HG03097 (cell line): ENCODE results near the gene CDC42BPA.

Experiments
- ATAC-seq: cut with Tn5 transposase; IDR thresholded peaks from one replicate; pipeline ENCODE4 v1.9.1; 2021; ENCODE audit not compliant: unreplicated experiment, low FRiP score

The CDC42BPA gene

DNA sequence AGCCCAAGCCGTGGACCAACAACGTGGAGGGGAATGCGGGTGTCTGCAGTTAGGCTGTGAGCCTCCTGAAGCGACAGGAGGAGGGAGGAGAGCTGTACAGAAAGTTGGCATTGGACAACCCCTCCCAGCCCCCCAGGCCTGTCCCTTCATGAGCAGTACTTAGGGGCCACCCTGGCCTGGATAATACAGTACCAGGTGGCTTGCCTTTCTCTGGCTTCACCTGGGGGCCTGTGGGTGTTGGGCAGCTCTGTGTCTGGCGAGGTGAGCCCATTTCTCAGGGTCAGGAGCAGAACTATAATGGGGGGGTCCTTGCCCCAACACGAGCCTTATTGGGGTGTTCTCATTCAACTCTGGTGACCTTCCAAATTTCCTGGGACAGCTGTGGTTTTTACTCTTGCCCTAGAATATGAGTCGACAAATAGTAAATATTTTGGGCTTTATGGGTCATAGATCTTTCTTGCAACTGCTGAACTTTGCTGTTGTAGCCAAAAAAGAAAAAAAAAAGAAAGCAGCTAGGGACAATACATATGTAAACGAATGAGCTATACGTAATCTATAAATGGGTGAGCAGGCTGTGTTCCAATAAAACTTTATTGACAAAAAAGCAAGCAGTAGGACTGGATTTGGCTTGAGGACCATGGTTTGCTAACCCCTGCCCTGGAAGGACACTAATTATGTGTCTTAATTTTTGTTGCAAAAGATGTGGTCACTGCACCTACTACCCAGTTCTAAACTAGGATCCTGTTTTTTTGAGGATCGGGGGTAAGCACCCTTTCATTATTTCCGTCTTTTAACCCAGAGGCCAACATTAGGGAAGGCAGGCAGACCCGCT is 366.8 kb downstream of the CDC42BPA start:
- no peak for ATAC-seq

DNA sequence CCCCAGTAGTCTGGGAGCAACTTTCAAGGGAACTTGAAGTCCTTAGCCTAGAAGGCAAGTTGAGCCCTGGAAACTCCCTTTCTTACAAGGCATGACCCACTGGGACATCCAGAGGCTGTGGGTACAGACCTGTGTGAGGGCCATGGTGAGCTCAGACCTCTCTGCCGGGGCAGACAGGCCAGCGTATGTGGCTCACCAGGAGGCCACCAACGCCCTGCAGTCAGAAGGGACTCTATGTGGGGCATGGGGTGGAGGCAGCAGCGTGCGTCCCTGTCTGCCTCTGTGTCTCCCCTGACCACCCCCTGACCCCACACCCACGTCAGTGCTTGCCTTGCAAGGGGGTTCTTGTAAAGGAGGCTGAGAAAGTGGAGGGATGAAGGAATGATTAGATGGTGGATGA is 367.4 kb downstream of the CDC42BPA start:
- no peak for ATAC-seq

- ATAC-seq: no peak
Measured at GRCh38 chr1:226950316-226950715, 368.0 kb downstream of the CDC42BPA start.

DNA sequence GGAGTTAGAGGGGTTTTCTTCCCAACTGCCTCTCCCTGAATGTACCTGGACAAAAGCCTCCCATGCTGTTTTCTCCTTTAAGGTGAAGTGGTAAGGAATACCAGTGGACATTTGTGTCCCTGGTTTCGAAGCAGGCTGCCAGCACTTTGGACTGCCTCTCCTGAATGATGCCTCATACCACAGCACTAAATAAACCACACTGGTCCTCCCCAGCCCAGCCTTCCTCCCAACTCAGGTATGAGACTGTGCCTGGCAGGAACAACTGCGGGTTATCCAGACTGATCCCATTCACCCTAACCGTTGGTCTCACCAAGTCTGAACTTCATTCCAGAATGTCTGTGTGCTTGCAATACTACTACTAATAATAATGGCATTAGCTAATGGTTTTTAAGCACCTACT is 368.9 kb downstream of the CDC42BPA start:
- no peak for ATAC-seq

DNA sequence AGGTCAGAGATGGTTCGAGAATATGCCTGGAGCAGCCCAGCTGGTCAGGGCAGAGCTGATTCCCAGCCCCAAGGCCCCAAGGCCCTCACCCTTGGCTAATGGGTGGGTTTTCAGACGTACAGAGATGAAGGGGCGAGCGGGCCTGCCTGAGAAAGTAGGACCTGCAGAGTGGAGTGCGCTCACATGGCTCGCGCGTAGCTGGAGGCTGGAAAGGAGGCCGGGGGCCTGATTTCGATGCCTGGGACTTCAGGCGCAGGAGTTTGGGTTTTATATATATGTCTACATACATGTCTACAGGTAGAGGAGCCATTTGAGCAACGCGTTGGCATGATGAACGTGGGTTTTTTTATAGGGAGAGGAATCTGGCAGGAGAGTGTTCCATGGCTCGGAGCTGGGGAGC is 369.3 kb downstream of the CDC42BPA start:
- no peak for ATAC-seq

DNA sequence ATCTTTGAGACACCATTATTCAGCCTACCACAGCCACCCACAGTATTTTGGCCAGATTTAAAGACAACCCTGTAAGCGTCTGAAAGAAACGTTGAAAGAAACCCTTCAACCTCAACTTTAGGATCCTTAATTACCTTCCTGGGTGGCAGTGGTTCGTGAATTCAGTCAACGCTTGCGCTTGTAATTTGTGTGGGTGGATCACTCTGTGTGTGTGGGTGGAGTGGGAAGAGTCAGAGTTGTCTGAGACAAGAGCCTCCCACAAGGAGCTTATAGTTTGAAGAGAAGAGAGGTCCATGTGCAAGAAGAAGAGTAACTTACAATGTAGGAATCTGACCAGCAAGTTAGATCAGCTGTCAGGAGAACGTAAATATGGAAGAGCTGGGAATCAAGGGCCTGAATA is 369.8 kb downstream of the CDC42BPA start:
- no peak for ATAC-seq

DNA sequence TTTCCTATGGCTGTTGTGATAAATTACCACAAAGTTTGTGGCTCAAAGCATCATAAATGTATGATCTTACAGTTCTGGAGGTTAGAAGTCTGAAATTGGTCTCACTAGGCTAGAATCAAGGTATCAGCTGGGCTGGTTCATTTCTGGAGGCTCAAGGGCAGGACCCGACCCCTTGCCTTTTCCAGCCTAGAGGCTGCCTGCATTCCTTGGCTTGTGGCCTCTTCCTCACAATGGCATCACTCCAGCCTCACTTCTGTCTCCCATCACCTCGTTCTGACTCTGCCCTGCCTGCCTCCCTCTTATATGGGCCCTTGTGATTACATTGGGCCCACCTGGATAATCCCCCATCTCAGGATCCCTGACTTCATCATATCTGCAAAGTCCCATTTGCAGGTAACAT is 370.2 kb downstream of the CDC42BPA start:
- no peak for ATAC-seq

DNA sequence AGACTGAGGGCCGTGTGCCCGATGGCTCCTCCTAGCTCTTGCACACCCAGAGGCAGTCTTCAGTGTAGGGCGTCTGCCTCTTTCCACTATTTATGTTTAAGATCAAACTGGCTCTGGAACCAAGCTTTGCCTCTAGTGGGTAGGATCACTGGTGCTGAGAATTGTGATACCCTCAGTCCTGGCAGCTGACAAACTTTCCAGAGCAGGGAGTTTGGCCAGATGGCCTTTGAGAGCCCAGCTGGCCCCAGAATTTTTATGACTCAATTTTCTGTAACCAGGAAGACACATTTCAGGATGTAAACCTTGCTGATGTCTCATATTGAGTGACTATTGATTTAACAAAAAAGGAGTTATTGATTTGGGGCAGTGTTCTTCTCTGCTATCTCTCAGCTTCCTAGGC is 371.5 kb downstream of the CDC42BPA start:
- ATAC-seq: no peak

GRCh38 chr1:226946285-226946684 is 372.0 kb downstream of the CDC42BPA start:
- no peak for ATAC-seq

GRCh38 chr1:226945858-226946245 is 372.4 kb downstream of the CDC42BPA start:
- ATAC-seq: no peak

DNA sequence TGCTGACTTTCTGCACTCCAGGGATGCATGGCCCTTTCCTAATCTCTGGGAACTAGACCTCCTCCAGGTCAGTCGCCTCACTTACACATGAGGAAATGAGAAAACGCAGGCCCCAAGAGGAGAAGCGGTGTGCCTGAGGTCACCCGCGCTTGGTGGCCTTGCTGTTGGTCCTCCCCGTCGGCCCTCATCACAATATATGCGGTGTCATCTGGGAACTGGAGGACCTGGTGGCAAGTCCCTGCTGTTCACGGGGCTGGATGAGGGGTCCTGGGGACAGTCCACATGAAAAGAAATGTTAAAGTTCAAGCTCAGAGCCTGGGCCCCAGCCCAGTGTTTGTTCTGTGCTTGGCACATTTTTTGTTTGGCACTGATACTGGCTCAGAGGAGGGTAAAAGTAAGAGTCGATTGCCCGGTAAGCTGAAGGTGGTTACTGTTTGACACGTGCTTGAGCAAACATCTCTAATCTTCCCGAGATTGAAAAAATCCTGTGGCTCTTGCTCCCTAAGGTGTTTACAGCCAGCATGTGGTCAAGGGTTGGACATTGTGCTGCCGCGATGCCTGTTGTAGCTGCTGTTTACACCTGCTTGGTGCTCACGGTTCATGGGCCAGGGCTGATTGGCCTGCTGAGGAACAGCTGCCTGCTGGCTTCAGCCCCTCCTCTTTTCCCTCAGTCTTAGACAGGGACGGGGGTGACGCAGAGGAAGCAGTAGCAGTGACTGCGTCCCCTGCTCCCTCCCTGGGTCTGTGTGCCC is 373.0 kb downstream of the CDC42BPA start:
- ATAC-seq: no peak

- no peak for ATAC-seq
Measured at GRCh38 chr1:226943927-226944326, 374.4 kb downstream of the CDC42BPA start.

- ATAC-seq: no peak
Measured at GRCh38 chr1:226943156-226943555, 375.1 kb downstream of the CDC42BPA start.

DNA sequence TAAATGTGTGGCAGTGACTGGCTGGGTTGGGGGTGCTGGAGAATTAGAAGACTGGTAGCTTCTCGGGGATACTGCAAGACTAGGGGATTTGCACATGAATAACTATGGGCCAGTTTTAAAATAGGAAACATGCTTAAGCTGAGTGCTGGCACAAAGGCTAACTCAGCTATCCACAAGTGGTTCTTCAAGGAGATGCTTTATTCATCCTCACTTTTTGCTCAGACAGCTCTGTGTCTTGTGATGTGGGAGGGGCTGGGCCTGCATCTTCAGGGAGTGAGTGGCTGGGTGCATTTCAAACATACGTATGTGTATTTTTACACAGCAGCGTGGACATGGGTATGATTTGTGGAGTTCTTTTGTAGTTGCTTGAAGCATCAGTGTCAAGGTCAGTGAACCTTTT is 375.9 kb downstream of the CDC42BPA start:
- ATAC-seq: no peak

DNA sequence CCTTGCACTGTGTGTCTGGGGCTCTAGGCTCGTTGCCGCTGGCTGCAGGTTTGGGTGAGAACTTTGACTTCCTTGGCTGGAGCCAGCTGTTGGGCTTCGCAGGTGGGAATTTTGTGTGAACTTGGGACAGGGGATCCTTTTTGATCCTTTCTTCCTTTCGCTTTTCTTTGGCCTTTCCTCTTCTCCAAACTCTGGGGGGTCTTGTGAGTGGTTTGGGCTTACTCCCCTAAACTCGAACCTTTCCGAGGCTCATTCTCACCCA is 377.6 kb downstream of the CDC42BPA start:
- no peak for ATAC-seq

DNA sequence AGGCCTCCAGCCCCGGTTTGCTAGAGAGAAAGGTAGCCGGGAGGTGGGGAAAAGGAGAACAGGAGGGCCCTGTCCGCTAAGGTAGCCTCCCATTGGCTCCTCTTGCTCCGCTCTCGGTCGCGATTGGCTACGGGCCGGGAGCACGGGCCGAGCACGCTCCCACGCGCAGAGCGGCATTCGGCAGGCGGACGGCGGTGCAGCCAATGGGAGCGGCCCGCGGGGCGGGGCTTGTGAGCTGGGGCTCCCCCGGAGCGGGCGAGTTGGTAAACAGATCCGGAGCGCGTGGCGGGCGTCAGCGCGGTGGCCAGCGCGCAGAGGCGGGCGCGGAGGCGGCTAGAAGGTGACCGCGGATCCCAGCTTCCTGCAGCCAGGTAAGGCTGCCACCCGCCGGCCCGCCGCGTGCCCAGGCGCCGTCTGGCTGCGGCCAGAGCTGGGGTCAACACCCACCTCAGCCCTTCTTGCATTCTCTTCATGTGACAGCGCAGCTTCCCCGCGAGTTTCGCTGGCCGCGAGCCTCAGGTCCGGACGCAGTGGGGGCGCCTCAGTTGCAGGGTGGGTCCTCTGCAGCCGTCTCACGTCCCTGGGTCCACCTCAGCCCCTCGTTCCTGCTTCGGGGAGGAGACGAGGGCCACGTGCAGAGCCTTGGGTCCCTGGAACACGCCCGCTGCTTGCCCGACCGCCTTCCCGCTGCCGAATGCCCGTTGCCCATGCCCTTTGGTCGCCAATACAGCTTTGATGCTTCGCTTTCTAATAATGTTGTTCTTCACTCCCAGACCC is 378.1 kb downstream of the CDC42BPA start, which contains the start of gene COQ8A:
Gene COQ8A (plus strand): TSS at position 266 of the 777 bp plus-strand sequence. CDS start 21,092 bp downstream, outside the sequence.
- peak; percentile 95 for ATAC-seq
